Gastroesophageal sphincter (tissue), 3 donors: ENCODE measurements around the gene CRYGC.

ENCODE experiments used
- CTCF ChIP-seq, 4 experiments: fragments of 200-600 bp in 2 of 4; fragments of 450-650 bp in 2 of 4; sonication (generic) in 1 of 4; IDR thresholded peaks; one replicate each; pipeline ENCODE4 v1.5.1; 2017 to 2019; ENCODE audit warnings: antibody characterized with exemption in 4 of 4, mild to moderate bottlenecking in 2 of 4, moderate library complexity in 2 of 4
- POLR2A ChIP-seq, 2 donors: fragments of 450-650 bp; IDR thresholded peaks; one replicate each; pipeline ENCODE4 v1.6.1; 2017; ENCODE audit warnings: antibody characterized with exemption in 2 of 2, mild to moderate bottlenecking in 2 of 2, moderate library complexity in 1 of 2
- POLR2AphosphoS5 ChIP-seq: sonication (generic); formaldehyde crosslinking; IDR thresholded peaks from one replicate; pipeline ENCODE4 v1.6.1; 2017; ENCODE audit warnings: antibody characterized with exemption

- TF ChIP-seq POLR2AphosphoS5 (no peak), POLR2A (IDR thresholded peaks at IDR 0.05) (no peak), CTCF (IDR thresholded peaks at IDR 0.05) (no peak)
Observed at GRCh38 chr2:208150956-208151355, 21.3 kb upstream of the CRYGC start.
